Adipocyte (in vitro differentiated cells): ENCODE measurements around the gene MRPL32.
A peak's percentile ranks its signal among the peaks of the same experiment; 100 is the strongest.

Experiments used
- DNase-seq: peaks from one replicate; pipeline ENCODE4 v3.0.0-alpha.2; 2015; ENCODE audit warnings: low read depth
- H3K27me3 ChIP-seq: replicated peaks from 2 replicates; pipeline ENCODE4 v1.7.0; 2013; ENCODE audit warnings: mild to moderate bottlenecking, low read length, moderate library complexity; ENCODE audit not compliant: control insufficient read depth, insufficient read depth
- H3K36me3 ChIP-seq: 2 replicates; pipeline ENCODE4 v1.7.0; 2013; ENCODE audit warnings: low read length, mild to moderate bottlenecking, moderate library complexity; ENCODE audit not compliant: control insufficient read depth, insufficient read depth, severe bottlenecking
- H3K4me1 ChIP-seq: 2 replicates; pipeline ENCODE4 v1.7.0; 2013; ENCODE audit warnings: mild to moderate bottlenecking, low read length, moderate library complexity; ENCODE audit not compliant: control insufficient read depth, insufficient read depth
- H3K4me3 ChIP-seq: 2 replicates; pipeline ENCODE4 v1.7.0; 2013; ENCODE audit warnings: mild to moderate bottlenecking, low read length, moderate library complexity
- H3K9ac ChIP-seq: 2 replicates; pipeline ENCODE4 v1.7.0; 2013; ENCODE audit warnings: mild to moderate bottlenecking, low read length, moderate library complexity
- H3K9me3 ChIP-seq: 2 replicates; pipeline ENCODE4 v1.7.0; 2013; ENCODE audit warnings: mild to moderate bottlenecking, low read length, moderate library complexity; ENCODE audit not compliant: control insufficient read depth

MRPL32 gene

GRCh38 chr7:42947521-42947920, 15.3 kb downstream of the MRPL32 start:
- no peaks in the 10 kb centered on the region for H3K9me3 ChIP-seq
- no peak for DNase-seq
- no peaks in the 10 kb centered on the region for H3K27me3 ChIP-seq
- H3K36me3 ChIP-seq = no peaks in the 10 kb centered on the region
- no peak overlapping the region for H3K4me3 ChIP-seq
- H3K9ac ChIP-seq = no peak overlapping the region
- peaks cover 3% of the 10 kb centered on the region for H3K4me1 ChIP-seq

GRCh38 chr7:42950417-42950816, 18.2 kb downstream of the MRPL32 start:
- Histone ChIP-seq H3K36me3 (no peaks in the 10 kb centered on the region), H3K4me3 (no peak overlapping the region), H3K9ac (no peak overlapping the region), H3K9me3 (no peaks in the 10 kb centered on the region), H3K4me1 (peaks cover 3% of the 10 kb centered on the region), H3K27me3 (no peaks in the 10 kb centered on the region)
- no peak for DNase-seq

GRCh38 chr7:42952328-42952727, 20.2 kb downstream of the MRPL32 start:
- Histone ChIP-seq H3K9me3 (peaks cover 11% of the 10 kb centered on the region), H3K4me3 (no peak overlapping the region), H3K36me3 (no peaks in the 10 kb centered on the region), H3K9ac (no peak overlapping the region), H3K4me1 (no peaks in the 10 kb centered on the region), H3K27me3 (no peaks in the 10 kb centered on the region)
- no peak for DNase-seq

GRCh38 chr7:42953994-42954393, 21.8 kb downstream of the MRPL32 start:
- no peak for DNase-seq
- H3K27me3 ChIP-seq = no peaks in the 10 kb centered on the region
- H3K9ac ChIP-seq = no peak overlapping the region
- H3K9me3 ChIP-seq = peaks cover 13% of the 10 kb centered on the region
- H3K4me3 ChIP-seq = no peak overlapping the region
- H3K36me3 ChIP-seq = no peaks in the 10 kb centered on the region
- H3K4me1 ChIP-seq = no peaks in the 10 kb centered on the region

GRCh38 chr7:42956062-42956461, 23.9 kb downstream of the MRPL32 start:
- Histone ChIP-seq H3K9ac (no peak overlapping the region), H3K9me3 (peaks cover 23% of the 10 kb centered on the region), H3K36me3 (no peaks in the 10 kb centered on the region), H3K4me3 (no peak overlapping the region), H3K4me1 (no peaks in the 10 kb centered on the region), H3K27me3 (no peaks in the 10 kb centered on the region)
- no peak for DNase-seq

GRCh38 chr7:42959549-42959948, 27.4 kb downstream of the MRPL32 start:
- peaks cover 23% of the 10 kb centered on the region for H3K9me3 ChIP-seq
- H3K4me3 ChIP-seq = no peak overlapping the region
- H3K9ac ChIP-seq = no peak overlapping the region
- peaks cover 9% of the 10 kb centered on the region for H3K4me1 ChIP-seq
- H3K27me3 ChIP-seq = no peaks in the 10 kb centered on the region
- DNase-seq = no peak
- no peaks in the 10 kb centered on the region for H3K36me3 ChIP-seq

GRCh38 chr7:42960762-42961161, 28.6 kb downstream of the MRPL32 start:
- H3K9ac ChIP-seq = no peak overlapping the region
- H3K4me1 ChIP-seq = peaks cover 21% of the 10 kb centered on the region
- no peak overlapping the region for H3K4me3 ChIP-seq
- H3K36me3 ChIP-seq = no peaks in the 10 kb centered on the region
- no peak for DNase-seq
- H3K27me3 ChIP-seq = no peaks in the 10 kb centered on the region
- H3K9me3 ChIP-seq = peaks cover 23% of the 10 kb centered on the region

GRCh38 chr7:42961170-42961569, 29.0 kb downstream of the MRPL32 start:
- peaks cover 21% of the 10 kb centered on the region for H3K9me3 ChIP-seq

GRCh38 chr7:42964293-42964692, 32.1 kb downstream of the MRPL32 start:
- no peaks in the 10 kb centered on the region for H3K36me3 ChIP-seq
- H3K9me3 ChIP-seq = peaks cover 7% of the 10 kb centered on the region
- H3K4me1 ChIP-seq = peaks cover 22% of the 10 kb centered on the region
- no peak overlapping the region for H3K9ac ChIP-seq
- no peak for DNase-seq
- no peaks in the 10 kb centered on the region for H3K27me3 ChIP-seq
- H3K4me3 ChIP-seq = no peak overlapping the region

More at GRCh38 chr7:42961170-42961569, 29.0 kb downstream of the MRPL32 start:
- peaks cover 22% of the 10 kb centered on the region for H3K4me1 ChIP-seq
- no peak overlapping the region for H3K4me3 ChIP-seq
- H3K36me3 ChIP-seq = no peaks in the 10 kb centered on the region
- DNase-seq = no peak
- H3K9ac ChIP-seq = no peak overlapping the region
- H3K27me3 ChIP-seq = no peaks in the 10 kb centered on the region

GRCh38 chr7:42964849-42965805, 33.0 kb downstream of the MRPL32 start:
- peak; percentile 22 for DNase-seq
- no peaks in the 10 kb centered on the region for H3K9me3 ChIP-seq

GRCh38 chr7:42967391-42967790, 35.2 kb downstream of the MRPL32 start:
- Histone ChIP-seq H3K9me3 (no peaks in the 10 kb centered on the region), H3K4me1 (peaks cover 27% of the 10 kb centered on the region), H3K27me3 (no peaks in the 10 kb centered on the region), H3K4me3 (no peak overlapping the region), H3K36me3 (no peaks in the 10 kb centered on the region), H3K9ac (no peak overlapping the region)
- no peak for DNase-seq

More at GRCh38 chr7:42964849-42965805, 33.0 kb downstream of the MRPL32 start:
- H3K4me3 ChIP-seq = no peak overlapping the region
- H3K27me3 ChIP-seq = no peaks in the 10 kb centered on the region
- H3K9ac ChIP-seq = no peak overlapping the region
- no peaks in the 10 kb centered on the region for H3K36me3 ChIP-seq
- H3K4me1 ChIP-seq = peaks cover 22% of the 10 kb centered on the region
